Measurements from ENCODE around the gene CTNND2.

GRCh38 chr5:11931638-11932037 is 27.4 kb upstream of the CTNND2 start:
- TF ChIP-seq, protein P1, sequence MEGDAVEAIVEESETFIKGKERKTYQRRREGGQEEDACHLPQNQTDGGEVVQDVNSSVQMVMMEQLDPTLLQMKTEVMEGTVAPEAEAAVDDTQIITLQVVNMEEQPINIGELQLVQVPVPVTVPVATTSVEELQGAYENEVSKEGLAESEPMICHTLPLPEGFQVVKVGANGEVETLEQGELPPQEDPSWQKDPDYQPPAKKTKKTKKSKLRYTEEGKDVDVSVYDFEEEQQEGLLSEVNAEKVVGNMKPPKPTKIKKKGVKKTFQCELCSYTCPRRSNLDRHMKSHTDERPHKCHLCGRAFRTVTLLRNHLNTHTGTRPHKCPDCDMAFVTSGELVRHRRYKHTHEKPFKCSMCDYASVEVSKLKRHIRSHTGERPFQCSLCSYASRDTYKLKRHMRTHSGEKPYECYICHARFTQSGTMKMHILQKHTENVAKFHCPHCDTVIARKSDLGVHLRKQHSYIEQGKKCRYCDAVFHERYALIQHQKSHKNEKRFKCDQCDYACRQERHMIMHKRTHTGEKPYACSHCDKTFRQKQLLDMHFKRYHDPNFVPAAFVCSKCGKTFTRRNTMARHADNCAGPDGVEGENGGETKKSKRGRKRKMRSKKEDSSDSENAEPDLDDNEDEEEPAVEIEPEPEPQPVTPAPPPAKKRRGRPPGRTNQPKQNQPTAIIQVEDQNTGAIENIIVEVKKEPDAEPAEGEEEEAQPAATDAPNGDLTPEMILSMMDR (IDR thresholded peaks at IDR 0.05) = no peak
- TF ChIP-seq EP300 (IDR thresholded peaks at IDR 0.05) = no peak
- TF ChIP-seq POLR2A (IDR thresholded peaks at IDR 0.05; ENCODE audit: low read depth) = no peak
- TF ChIP-seq POLR2AphosphoS5 (IDR thresholded peaks at IDR 0.05) = no peak

Data from esophagus muscularis mucosa (tissue), 4 donors.